Esophagus (tissue), 2 donors: ENCODE results near the gene FAM168A. TPM values are rescaled to one million over a fixed set of nuclear protein-coding genes. Genes with fewer than 3 reads are reported as not detected.

Experiments used
- H3K27ac ChIP-seq, 2 donors: one replicate each; pipeline ENCODE4 v1.5.1; 2013; ENCODE audit warnings: low read depth in 2 of 2, mild to moderate bottlenecking in 2 of 2, inconsistent platforms in 1 of 2, low read length in 1 of 2, moderate library complexity in 1 of 2
- H3K27me3 ChIP-seq, 2 donors: one replicate each; pipeline ENCODE4 v1.6.1; 2013; ENCODE audit warnings: low read length in 2 of 2, control low read depth in 1 of 2, mild to moderate bottlenecking in 1 of 2; ENCODE audit not compliant: insufficient read depth in 2 of 2, control insufficient read depth in 1 of 2
- H3K36me3 ChIP-seq, 2 donors: one replicate each; pipeline ENCODE4 v1.6.1; 2013; ENCODE audit warnings: low read length in 1 of 2; ENCODE audit not compliant: control insufficient read depth in 2 of 2, insufficient read depth in 2 of 2
- H3K4me1 ChIP-seq, 2 donors: one replicate each; pipeline ENCODE4 v1.6.1; 2013; ENCODE audit warnings: low read length in 1 of 2; ENCODE audit not compliant: control insufficient read depth in 2 of 2, insufficient read depth in 2 of 2
- H3K4me3 ChIP-seq, 2 donors: one replicate each; pipeline ENCODE4 v1.5.1; 2013; ENCODE audit warnings: low read length in 2 of 2, mild to moderate bottlenecking in 2 of 2, low read depth in 1 of 2, moderate library complexity in 1 of 2
- H3K9me3 ChIP-seq, 2 donors: one replicate each; pipeline ENCODE4 v1.6.1; 2013; ENCODE audit warnings: mild to moderate bottlenecking in 2 of 2, low read depth in 1 of 2, low read length in 1 of 2, moderate library complexity in 1 of 2; ENCODE audit not compliant: control insufficient read depth in 2 of 2, insufficient read depth in 1 of 2
- WGBS, 2 donors: extraction: QIAGEN DNeasy Blood & Tissue Kit; methylation state at CpG; one replicate each; pipeline ENCODE4 v1.1.7; 2013; 5-methylcytosine and 5-hydroxymethylcytosine counted together
- polyA plus RNA-seq, 2 donors: library from polyadenylated mRNA; stranded (reverse); fragments of 200-250 nt; gene quantifications; one replicate each; pipeline ENCODE4 v1.2.3, GENCODE V29; 2013
- donor health status: healthy with polysubstance abuse.
- donor health status: Bipolar disorder and iron deficiency.

The FAM168A gene
- polyA plus RNA-seq, 2 donors: 4.0 TPM

GRCh38 chr11:73380897-73381410 lies 217.0 kb downstream of the FAM168A start:
- WGBS, 2 donors: 95 to 99% methylated on average over 4 of the region's 4 CpGs
- Histone ChIP-seq H3K4me1 (peaks cover 4 to 12% of the 10 kb centered on the region in 2 donors), H3K27me3 (no peaks in the 10 kb centered on the region), H3K36me3 (no peaks in the 10 kb centered on the region), H3K4me3 (no peak overlapping the region), H3K9me3 (no peaks in the 10 kb centered on the region), H3K27ac (no peak overlapping the region)

GRCh38 chr11:73380331-73380730 lies 217.6 kb downstream of the FAM168A start:
- no peak overlapping the region for H3K4me3 ChIP-seq
- H3K9me3 ChIP-seq: no peaks in the 10 kb centered on the region
- H3K27ac ChIP-seq: no peak overlapping the region
- 77 to 83% methylated on average over 7 of the region's 7 CpGs for WGBS, 2 donors
- no peaks in the 10 kb centered on the region for H3K27me3 ChIP-seq
- H3K4me1 ChIP-seq: peaks cover 4 to 12% of the 10 kb centered on the region in 2 donors
- no peaks in the 10 kb centered on the region for H3K36me3 ChIP-seq

DNA sequence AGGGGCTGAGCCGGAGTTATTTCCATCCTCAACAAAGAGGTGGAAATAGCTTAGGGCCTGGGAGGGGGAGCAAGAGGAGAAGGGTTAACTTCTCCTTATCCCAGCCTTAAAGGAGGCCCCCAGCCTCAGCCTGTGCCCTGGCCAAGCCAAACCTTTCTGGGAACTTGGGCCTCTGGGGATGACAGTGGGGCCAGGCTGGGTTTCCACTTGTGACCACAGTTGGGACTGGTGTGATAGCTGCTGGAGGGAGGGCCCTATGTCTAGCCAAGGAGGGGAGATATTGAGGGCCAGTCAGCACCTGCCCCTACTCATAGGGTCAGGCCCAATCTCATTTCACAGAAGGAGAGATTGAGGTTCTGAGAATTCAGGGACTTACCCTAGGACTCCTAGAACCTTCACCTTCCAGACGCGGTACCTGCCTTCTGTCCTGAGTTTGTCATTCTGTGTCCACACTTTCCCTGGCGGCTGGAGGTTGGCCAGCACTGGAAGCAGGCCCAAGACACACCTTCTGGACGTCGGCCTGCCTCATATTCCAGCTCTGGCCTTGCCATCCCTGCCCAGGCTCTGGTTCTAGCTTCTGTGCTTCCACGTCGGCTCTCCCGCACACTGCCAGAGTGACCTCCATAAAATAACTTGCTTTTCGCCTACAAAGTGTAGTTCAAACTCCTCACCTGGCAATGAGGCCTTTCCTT lies 218.6 kb downstream of the FAM168A start:
- Histone ChIP-seq H3K9me3 (no peaks in the 10 kb centered on the region), H3K27me3 (no peaks in the 10 kb centered on the region), H3K4me1 (peaks cover 4 to 6% of the 10 kb centered on the region in 2 donors), H3K27ac (no peak overlapping the region), H3K4me3 (no peak overlapping the region), H3K36me3 (no peaks in the 10 kb centered on the region)
- 68 to 77% methylated on average over 10 of the region's 10 CpGs for WGBS, 2 donors

GRCh38 chr11:73376803-73377629 lies 220.9 kb downstream of the FAM168A start:
- H3K27ac ChIP-seq: peak overlapping the region; percentile 79 to 88
- WGBS, 2 donors: 6% methylated on average over 56 of the region's 56 CpGs
- peak overlapping the region; percentile 79 to 82 for H3K4me3 ChIP-seq
- no peaks in the 10 kb centered on the region for H3K27me3 ChIP-seq
- no peaks in the 10 kb centered on the region for H3K9me3 ChIP-seq
- H3K4me1 ChIP-seq: peaks cover 0 to 6% of the 10 kb centered on the region in 2 donors
- no peaks in the 10 kb centered on the region for H3K36me3 ChIP-seq

- 1% methylated on average over 81 to 96 of the region's 96 CpGs for WGBS, 2 donors
Measured at GRCh38 chr11:73376160-73376802, 221.6 kb downstream of the FAM168A start, which contains the start of gene RELT. RELT (plus strand) TSS chr11:73376399; CDS start chr11:73389137, 12,738 bp downstream.

DNA sequence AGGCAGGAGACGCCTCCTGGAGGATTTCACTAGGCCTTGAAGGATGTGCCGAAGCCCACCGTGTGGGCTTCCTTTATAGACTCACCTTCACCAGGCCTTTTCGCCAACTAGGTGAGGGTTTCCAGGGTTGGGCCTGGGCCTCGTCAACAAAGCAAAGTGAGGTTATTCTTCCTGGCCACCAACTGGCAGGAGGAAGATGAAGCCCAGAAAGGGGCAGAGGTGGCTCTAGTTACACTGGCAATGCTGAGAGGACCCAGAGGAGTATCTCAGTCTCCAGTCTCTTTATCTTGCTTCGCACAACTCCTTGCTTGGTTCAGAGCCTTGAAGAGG lies 222.1 kb downstream of the FAM168A start:
- Histone ChIP-seq H3K4me1 (peaks cover 0 to 6% of the 10 kb centered on the region in 2 donors), H3K9me3 (no peaks in the 10 kb centered on the region), H3K4me3 (no peak overlapping the region), H3K27ac (peak overlapping the region; percentile 6 to 58), H3K36me3 (no peaks in the 10 kb centered on the region), H3K27me3 (no peaks in the 10 kb centered on the region)
- 56 to 58% methylated on average over 6 of the region's 6 CpGs for WGBS, 2 donors

More at GRCh38 chr11:73376160-73376802, 221.6 kb downstream of the FAM168A start, which contains the start of gene RELT:
- Histone ChIP-seq H3K4me1 (peaks cover 0 to 6% of the 10 kb centered on the region in 2 donors), H3K27me3 (no peaks in the 10 kb centered on the region), H3K9me3 (no peaks in the 10 kb centered on the region), H3K36me3 (no peaks in the 10 kb centered on the region), H3K27ac (peak within 1 kb of the TSS; percentile 79 to 88), H3K4me3 (peak within 1 kb of the TSS; percentile 79 to 82)

DNA sequence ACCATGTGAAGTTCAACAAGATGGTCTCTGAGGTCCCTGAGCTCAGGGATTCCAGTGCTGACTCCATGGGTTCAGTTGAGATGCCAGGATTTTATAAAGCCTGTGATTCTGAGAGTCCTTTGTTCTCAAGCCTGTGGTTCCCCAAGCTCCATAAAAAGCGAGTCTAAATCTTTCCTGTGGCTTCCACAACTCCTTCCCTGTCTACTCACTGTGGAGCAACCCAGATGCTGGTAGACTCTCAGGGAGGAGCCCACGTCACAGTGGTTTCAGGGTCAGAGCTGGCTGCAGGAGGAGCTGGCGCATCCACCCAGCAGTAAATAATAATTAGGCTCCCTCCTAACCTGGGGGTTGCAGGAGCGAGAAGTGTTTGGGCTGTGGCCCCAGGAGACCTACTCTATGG lies 223.8 kb downstream of the FAM168A start:
- H3K4me3 ChIP-seq: no peak overlapping the region
- H3K36me3 ChIP-seq: no peaks in the 10 kb centered on the region
- no peaks in the 10 kb centered on the region for H3K27me3 ChIP-seq
- no peaks in the 10 kb centered on the region for H3K9me3 ChIP-seq
- H3K27ac ChIP-seq: no peak overlapping the region
- 77 to 84% methylated on average over 4 of the region's 4 CpGs for WGBS, 2 donors
- H3K4me1 ChIP-seq: peaks cover 0 to 6% of the 10 kb centered on the region in 2 donors

GRCh38 chr11:73372375-73372993 lies 225.4 kb downstream of the FAM168A start:
- Histone ChIP-seq H3K27ac (no peak overlapping the region), H3K9me3 (no peaks in the 10 kb centered on the region), H3K4me1 (peaks cover under 1 to 6% of the 10 kb centered on the region in 2 donors), H3K36me3 (peaks cover 0 to 2% of the 10 kb centered on the region in 2 donors), H3K4me3 (no peak overlapping the region), H3K27me3 (no peaks in the 10 kb centered on the region)
- WGBS, 2 donors: 52 to 58% methylated on average over 6 of the region's 6 CpGs

GRCh38 chr11:73367482-73368024 lies 230.4 kb downstream of the FAM168A start:
- WGBS, 2 donors: 73 to 77% methylated on average over 20 of the region's 20 CpGs
- Histone ChIP-seq H3K4me1 (peaks cover 0 to 2% of the 10 kb centered on the region in 2 donors), H3K4me3 (no peak overlapping the region), H3K27ac (no peak overlapping the region), H3K27me3 (no peaks in the 10 kb centered on the region), H3K36me3 (peaks cover 3 to 20% of the 10 kb centered on the region in 2 donors), H3K9me3 (no peaks in the 10 kb centered on the region)
